HG03521 (cell line): ENCODE data around the gene ZBTB7B.
A peak's percentile ranks its signal among the peaks of the same experiment; 100 is the strongest.

Experiments
- ATAC-seq: cut with Tn5 transposase; IDR thresholded peaks from one replicate; pipeline ENCODE4 v1.9.1; 2021; ENCODE audit warnings: mild to moderate bottlenecking, moderate library complexity; ENCODE audit not compliant: unreplicated experiment

ZBTB7B gene

GRCh38 chr1:155014709-155015508 is 12.3 kb downstream of the ZBTB7B start:
- no peak for ATAC-seq

DNA sequence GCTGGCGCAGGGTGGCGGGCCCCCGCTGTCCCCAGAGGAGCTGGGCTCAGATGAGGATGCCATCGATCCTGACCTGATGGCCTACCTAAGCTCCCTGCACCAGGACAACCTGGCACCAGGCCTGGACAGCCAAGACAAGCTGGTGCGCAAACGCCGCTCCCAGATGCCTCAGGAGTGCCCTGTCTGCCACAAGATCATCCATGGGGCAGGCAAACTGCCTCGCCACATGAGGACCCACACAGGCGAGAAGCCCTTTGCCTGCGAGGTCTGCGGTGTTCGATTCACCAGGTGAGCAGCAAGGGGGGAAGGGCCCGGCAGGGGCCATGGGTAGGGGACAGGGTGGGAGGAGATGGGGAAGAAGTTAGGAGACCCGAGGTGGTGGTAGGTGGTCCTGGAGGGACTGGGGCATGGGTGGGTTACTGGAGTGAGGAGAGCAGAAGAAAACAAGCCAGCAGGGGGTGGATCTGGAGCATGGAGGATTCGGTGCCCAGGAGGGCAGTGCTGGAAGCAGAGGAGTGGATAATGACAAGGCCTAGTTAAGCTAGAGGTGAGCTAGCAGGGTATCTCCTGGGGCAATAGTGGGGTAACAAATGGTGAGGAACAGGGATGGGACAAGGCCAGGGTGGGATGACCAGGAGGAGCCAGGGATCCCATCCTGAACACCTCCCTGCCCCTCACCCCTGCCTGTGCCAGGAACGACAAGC is 13.1 kb downstream of the ZBTB7B start:
- no peak for ATAC-seq

DNA sequence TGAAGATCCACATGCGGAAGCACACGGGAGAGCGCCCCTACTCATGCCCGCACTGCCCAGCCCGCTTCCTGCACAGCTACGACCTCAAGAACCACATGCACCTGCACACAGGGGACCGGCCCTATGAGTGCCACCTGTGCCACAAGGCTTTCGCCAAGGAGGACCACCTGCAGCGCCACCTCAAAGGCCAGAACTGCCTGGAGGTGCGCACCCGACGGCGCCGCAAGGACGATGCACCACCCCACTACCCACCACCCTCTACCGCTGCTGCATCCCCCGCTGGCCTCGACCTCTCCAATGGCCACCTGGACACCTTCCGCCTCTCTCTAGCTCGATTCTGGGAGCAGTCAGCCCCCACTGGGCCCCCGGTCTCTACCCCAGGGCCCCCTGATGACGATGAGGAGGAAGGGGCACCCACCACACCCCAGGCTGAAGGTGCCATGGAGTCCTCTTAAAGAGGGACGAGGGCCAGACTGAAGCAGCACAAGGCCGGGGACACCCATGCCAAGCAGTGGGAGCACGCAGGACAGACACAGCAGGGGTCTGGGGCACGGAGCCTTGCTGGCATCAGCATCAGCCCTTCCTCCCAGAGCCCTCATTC is 13.7 kb downstream of the ZBTB7B start:
- ATAC-seq, result no peak

DNA sequence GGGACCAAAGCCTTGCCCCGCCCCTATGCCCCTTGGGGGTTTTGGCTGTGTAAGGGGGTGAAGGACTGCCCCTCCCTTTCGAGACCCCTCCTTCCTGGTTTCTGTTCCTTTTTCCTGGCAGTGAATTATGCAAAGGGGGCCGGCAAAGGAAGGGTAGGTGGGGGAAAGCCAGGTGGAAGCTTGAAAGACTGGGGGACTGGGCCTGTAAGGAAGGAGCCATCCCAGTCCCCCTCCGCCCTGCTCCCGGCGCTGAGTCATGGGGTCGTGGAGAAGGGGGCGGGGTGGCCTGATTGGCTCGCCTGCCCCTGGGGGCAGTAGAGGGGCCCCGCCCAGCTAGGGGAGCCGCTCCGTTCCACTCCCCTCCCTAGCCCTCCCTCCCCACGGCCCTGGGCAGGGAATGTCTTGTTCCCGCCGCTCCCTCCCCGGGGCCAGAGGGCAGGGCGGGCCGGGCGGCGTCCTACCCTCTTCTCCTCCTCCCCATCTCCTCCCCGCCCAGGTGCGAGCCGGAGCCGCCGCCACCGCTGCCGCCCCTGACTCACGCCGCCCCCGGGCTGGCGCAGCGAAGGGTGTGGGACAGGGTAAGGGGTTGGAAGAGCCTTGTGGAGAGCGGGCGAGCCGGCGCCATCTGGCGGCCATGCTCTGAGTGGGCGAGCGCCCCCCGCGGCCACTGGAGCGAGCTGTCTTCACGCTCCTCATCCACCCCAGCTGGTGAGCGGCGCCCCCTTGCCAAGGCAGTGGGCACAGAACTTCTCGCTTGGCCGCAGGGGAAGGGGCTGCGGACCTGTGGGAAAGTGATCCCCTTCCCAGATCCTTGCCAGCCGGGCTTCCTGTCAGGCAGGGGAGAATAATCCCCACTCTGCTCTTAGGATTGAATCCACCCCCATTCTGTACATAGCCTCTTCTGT is 14.7 kb downstream of the ZBTB7B start:
- peak; percentile 79 for ATAC-seq

DNA sequence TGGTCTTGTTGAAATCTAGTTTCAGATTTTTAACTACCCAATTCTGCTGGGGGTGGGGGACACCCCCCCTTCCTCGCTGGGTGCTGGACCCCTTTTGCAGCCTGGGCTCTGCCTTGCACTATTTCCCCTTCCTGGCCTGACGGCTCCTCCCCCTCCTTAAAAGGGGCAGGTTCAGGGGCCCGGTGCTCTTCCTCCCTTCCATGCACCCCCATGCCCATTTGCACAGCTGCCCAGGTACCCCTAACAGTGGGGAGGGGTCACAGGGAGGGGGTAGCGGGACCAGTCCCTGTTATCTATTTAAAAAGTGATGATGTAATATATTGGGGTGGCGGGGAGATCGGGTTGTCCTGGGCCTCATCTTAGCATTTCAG is 15.3 kb downstream of the ZBTB7B start:
- no peak for ATAC-seq

DNA sequence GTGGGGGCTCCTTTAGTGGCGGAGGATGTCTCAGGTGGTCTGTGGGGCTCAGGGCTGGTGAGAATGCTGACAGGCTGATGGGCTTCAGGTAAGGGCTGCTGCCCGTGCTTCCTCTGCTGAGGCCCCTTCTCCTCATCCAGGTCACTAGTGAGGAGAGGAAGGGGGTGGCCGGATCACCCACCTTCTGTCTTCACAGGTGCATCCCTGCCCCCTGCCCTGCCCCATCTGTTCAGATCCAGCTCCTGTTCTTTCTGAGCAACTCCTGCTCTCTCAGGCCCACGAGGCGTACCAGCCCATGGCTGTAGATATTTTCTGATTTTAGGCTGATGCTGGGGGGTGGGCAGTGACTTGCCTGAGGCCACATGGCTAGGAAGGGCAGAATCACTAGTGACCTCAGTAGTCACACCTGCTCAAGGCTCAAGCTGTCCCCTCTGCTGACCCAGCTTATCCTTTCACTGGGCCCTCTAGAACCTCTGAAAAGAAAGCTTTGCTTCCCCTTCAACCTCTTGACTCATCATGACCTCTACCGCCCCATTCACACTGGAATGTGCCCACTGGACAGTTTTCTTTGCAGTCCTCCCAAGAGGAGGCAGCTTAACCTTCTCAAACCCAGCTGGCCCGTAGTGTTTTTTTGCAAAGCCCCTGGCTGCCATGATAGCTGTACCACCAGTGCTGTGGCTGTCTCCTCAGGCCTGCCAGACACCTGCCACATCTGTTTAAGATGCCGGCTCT is 16.2 kb downstream of the ZBTB7B start:
- ATAC-seq, result no peak

DNA sequence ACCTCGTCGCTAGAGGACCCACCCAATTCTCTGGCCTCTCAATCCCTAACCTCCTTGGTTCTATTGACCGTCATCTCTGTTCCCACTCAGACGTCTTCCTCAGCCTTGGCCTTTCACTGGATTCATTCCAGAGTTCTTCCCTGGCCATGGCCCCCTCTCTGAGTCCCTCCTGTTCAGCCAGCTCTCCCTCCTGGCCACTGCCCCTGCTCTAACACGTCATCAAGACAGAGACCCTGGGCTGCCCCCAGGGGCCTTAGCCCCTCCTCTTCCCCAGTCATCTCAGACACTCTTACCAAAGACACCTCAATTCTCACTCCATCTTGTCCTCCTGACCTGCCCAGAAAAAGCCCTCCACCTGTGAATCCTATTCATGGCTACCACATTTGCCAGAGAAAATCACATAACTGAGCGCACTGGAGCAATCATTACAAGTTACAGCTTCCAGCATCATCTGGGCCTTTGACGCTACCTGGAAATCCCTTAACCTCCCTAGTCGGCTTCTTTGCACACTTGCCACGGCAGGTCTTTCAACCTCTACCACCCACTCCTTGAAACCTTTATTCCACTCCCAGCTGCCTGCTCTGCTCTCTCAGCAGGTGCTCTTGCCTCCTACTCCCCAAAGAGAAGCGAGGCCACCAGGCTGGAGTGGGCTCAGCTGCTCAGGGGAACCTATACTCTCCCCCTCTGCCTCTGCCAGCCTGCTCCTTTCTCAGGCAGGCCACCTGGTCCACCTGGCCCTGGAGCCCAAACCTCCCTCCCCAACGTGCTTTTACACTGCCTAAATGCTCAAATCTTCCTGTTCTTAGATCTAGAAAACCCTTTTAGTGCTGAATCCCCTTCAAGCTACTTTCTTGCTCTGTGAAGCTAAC is 17.0 kb downstream of the ZBTB7B start:
- ATAC-seq, result no peak

DNA sequence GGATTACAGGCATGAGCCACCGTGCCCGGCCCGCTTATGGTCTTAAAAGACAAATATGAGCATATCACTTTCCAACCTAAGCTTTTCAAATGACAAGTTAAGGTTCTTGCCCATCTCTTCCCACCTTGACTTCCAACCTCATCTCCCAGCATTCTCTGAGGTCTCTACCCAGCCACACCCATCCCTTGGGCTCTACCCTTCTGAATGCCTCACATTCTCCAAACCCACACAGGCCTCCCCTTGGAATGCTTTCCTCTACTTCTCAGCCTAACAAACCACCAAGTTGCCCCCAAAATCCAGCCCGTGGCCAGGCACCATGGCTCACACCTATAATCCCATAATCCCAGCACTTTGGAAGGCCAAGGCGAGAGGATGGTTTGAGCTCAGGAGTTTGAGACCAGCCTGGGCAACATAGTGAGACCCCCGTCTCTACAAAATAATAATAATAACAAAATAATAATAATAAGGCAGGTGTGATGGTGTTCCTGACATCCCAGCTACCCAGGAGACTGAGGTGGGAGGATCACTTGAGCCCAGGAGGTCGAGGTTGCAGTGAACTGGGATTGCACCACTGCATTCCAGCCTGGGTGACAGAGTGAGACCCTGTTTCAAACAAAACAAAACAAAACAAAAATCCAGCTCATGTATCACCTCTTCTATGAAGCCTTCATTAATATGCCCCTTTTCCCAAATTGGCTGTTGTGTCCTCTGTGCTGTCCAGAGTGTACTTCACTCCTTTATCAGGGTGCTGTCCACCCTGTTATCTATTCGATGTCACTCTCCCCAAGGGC is 19.7 kb downstream of the ZBTB7B start:
- ATAC-seq, result no peak

- ATAC-seq, result no peak
These were observed 20.3 kb downstream of the ZBTB7B start for GRCh38 chr1:155022927-155023236.

DNA sequence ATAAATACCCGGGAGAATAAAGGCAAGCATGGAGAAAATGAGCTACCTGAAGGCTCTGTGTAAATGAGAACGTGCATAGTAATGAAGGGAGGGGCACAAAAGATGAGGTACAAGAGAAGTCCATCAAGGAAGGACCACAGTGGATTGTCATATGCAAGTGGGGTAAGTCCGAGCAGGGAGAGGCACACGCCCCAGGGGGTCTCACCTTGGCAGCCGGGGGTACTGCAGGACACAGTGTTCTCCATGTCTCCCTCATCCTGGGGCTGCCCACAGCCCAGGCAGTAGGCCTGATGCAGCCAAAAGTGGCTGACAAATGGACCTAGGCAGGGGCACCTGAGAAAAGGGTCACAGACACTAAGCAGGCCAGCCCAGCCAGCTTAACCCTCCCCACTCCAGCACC is 21.0 kb downstream of the ZBTB7B start:
- no peak for ATAC-seq

GRCh38 chr1:155024315-155024714 is 21.7 kb downstream of the ZBTB7B start:
- no peak for ATAC-seq

- ATAC-seq, result no peak
These were observed 23.6 kb downstream of the ZBTB7B start for GRCh38 chr1:155026154-155026553.

DNA sequence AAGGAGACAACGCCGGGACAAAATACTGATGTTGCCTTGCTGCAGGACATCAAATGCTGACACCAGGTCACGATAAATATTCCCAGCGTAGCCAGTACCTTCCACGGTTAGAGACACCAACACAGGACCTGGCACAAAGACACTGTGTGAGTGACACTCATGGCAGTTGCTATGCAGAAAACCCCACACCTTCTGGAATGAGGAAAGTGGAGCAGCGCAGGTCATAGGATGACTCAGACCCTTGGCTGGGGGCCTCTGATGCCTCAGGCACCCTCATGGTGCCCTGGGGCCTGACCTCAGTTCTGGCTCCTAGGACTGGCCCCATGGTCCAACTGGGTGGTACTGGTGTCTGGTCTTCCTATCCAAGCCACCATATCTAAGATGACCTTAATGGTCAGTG is 24.0 kb downstream of the ZBTB7B start:
- no peak for ATAC-seq

- no peak for ATAC-seq
These were observed 27.1 kb downstream of the ZBTB7B start for GRCh38 chr1:155029513-155030242.

- no peak for ATAC-seq
These were observed 27.7 kb downstream of the ZBTB7B start for GRCh38 chr1:155030243-155030795.

- no peak for ATAC-seq
These were observed 28.3 kb downstream of the ZBTB7B start for GRCh38 chr1:155030899-155031298.

GRCh38 chr1:155032886-155033285 is 30.3 kb downstream of the ZBTB7B start:
- ATAC-seq, result no peak

GRCh38 chr1:155033524-155033923 is 30.9 kb downstream of the ZBTB7B start, which contains the start of the genes DCST1 and DCST2:
TSS of gene DCST1 (plus strand) at chr1:155033824. CDS start at chr1:155034037, 213 bp downstream.
TSS of gene DCST2 (minus strand) at chr1:155033781. CDS start at chr1:155033701, 80 bp downstream.
- ATAC-seq, result no peak
